Spleen (tissue), 11 donors: ENCODE measurements around the gene RNASET2. TPM values are rescaled to one million over a fixed set of nuclear protein-coding genes. Genes with fewer than 3 reads are reported as not detected.
"Not testable (repeated sequence)": the region's sequence is repeated elsewhere in the genome, so short reads cannot be mapped to it uniquely, and the experiment has no call there.

Source experiments
- DNase-seq: peaks from one replicate; pipeline ENCODE4 v3.0.0-alpha.2; 2020
- H3K27ac ChIP-seq, 8 donors: fragments of 200-600 bp; sonication (generic) in 7 of 8; 1 replicate in 4 of 8; 2 replicates in 4 of 8; pipeline versions ENCODE4 v1.5.0 to v1.8.0; 2016 to 2021; ENCODE audit warnings: inconsistent platforms in 4 of 8, mild to moderate bottlenecking in 4 of 8, moderate library complexity in 1 of 8
- H3K27me3 ChIP-seq, 7 donors: fragments of 200-600 bp; sonication (generic) in 6 of 7; replicated peaks in 1 of 7; 1 replicate in 4 of 7; 2 replicates in 3 of 7; pipeline versions ENCODE4 v1.5.0 to v1.8.0; 2016 to 2021; ENCODE audit warnings: inconsistent platforms in 3 of 7, mild to moderate bottlenecking in 1 of 7
- H3K36me3 ChIP-seq, 6 donors: fragments of 200-600 bp; sonication (generic) in 5 of 6; 1 replicate in 4 of 6; 2 replicates in 2 of 6; pipeline versions ENCODE4 v1.5.0 to v1.8.0; 2016 to 2021; ENCODE audit warnings: inconsistent platforms in 2 of 6
- H3K4me1 ChIP-seq, 6 donors: fragments of 200-600 bp; sonication (generic) in 5 of 6; 1 replicate in 3 of 6; 2 replicates in 3 of 6; pipeline versions ENCODE4 v1.5.0 to v1.8.0; 2016 to 2021; ENCODE audit warnings: inconsistent platforms in 3 of 6
- H3K4me3 ChIP-seq, 8 donors: fragments of 200-600 bp; sonication (generic) in 7 of 8; 1 replicate in 4 of 8; 2 replicates in 4 of 8; pipeline versions ENCODE4 v1.5.0 to v1.8.0; 2016 to 2021; ENCODE audit warnings: inconsistent platforms in 4 of 8, mild to moderate bottlenecking in 4 of 8, moderate library complexity in 2 of 8
- H3K9me3 ChIP-seq, 8 donors: fragments of 200-600 bp; sonication (generic) in 7 of 8; 1 replicate in 4 of 8; 2 replicates in 4 of 8; pipeline versions ENCODE4 v1.5.0 to v1.8.0; 2016 to 2021; ENCODE audit warnings: inconsistent platforms in 4 of 8
- CTCF ChIP-seq, 11 experiments: fragments of 200-600 bp in 7 of 11; fragments of 450-650 bp in 4 of 11; sonication (generic) in 4 of 11; IDR thresholded peaks in 8 of 11; conservative IDR thresholded peaks in 3 of 11; 1 replicate in 7 of 11; 2 replicates in 4 of 11; pipeline versions ENCODE4 v1.4.0 to v1.8.0; 2016 to 2021; ENCODE audit warnings: antibody characterized with exemption in 11 of 11, inconsistent platforms in 4 of 11, mild to moderate bottlenecking in 1 of 11
- POLR2A ChIP-seq, 3 donors: fragments of 450-650 bp; IDR thresholded peaks; one replicate each; pipeline ENCODE4 v1.5.1; 2017; ENCODE audit warnings: antibody characterized with exemption in 3 of 3, mild to moderate bottlenecking in 1 of 3
- POLR2AphosphoS5 ChIP-seq, 3 donors: sonication (generic); formaldehyde crosslinking; IDR thresholded peaks; one replicate each; pipeline ENCODE4 v1.5.1; 2017; ENCODE audit warnings: antibody characterized with exemption in 3 of 3
- WGBS, 5 donors: extraction: QIAGEN DNeasy Blood & Tissue Kit in 3 of 5; methylation state at CpG; one replicate each; pipeline versions ENCODE4 v1.1.5 to v1.1.7; 2013 to 2018; 5-methylcytosine and 5-hydroxymethylcytosine counted together
- intact Hi-C: fragments of 100-400 bp; cut with DNase I; formaldehyde crosslinking; loops from one replicate; pipeline ENCODE4 v1.15.0; 2023; ENCODE audit warnings: low total_unique reads
- polyA plus RNA-seq, 3 donors: library from polyadenylated mRNA; stranded (reverse); fragments of 200-250 nt; gene quantifications; one replicate each; pipeline ENCODE4 v1.2.1, GENCODE V29; 2013
- total RNA-seq, 7 donors: library from RNA; depleted of rRNA in 3 of 7; stranded (reverse); fragments of >200 nt in 3 of 7; fragmentation: NEBNext Ultra II Directional in 4 of 7; extraction: Animal tissue kit (Norgen Biotek cat#: 25700) in 4 of 7; gene quantifications; one replicate each; pipeline versions ENCODE4 v1.1.0 to v1.2.1, GENCODE V29; 2016 to 2021
- donor health status: healthy with polysubstance abuse.
- donor health status: DM: no; HTN: no; CAD: no; lungs with moderate emphysema.
- donor health status: DM: no; HTN: no; CAD: no.
- donor health status: Bipolar disorder and iron deficiency.
- donor health status: healthy.
- donor health status: DM: no; HTN: no; CAD: no.
- donor health status: DM: yes; HTN: yes; CAD: no.

RNASET2 gene
- total and polyA plus RNA-seq, 10 donors = 242 to 676 (median 362) TPM

DNA sequence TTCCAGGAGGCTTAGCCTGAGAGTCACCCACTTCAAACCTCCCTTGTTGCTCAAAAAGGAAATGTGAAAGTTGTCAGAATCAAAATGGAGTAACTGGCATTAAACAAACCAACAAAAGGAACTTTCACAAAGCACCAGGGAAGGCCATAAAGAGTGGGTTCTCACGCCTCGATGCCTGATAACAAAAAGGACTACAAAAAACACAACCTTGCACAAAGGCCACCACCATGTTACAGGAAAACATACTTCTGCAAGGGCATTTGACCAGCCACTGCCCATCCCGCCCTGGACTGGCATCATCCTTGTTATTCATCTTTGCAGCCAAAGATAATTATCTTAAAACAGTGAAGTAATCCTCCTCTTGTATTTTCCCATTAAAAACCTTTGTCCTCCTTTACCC, 34.8 kb downstream of the RNASET2 start:
- Histone ChIP-seq H3K9me3 (peaks cover 0 to 10% (median 6%) of the 10 kb centered on the region in 8 donors), H3K36me3 (peaks cover 0 to 28% (median under 1%) of the 10 kb centered on the region in 6 donors), H3K4me3 (no peak overlapping the region), H3K4me1 (no peaks in the 10 kb centered on the region), H3K27ac (no peak overlapping the region), H3K27me3 (no peaks in the 10 kb centered on the region)
- WGBS, 5 donors = 74 to 84% (median 82%) methylated on average over 3 of the region's 3 CpGs
- intact Hi-C loops = no loop called here
- no peak for TF ChIP-seq POLR2AphosphoS5 (IDR thresholded peaks at IDR 0.05)
- TF ChIP-seq POLR2A (IDR thresholded peaks at IDR 0.05) = no peak
- no peak for TF ChIP-seq CTCF (IDR thresholded peaks at IDR 0.05 in 8 of 11, conservative IDR thresholded peaks at IDR 0.05 in 3 of 11)
- DNase-seq = no peak

- H3K27ac ChIP-seq = no peak overlapping the region
- H3K27me3 ChIP-seq = no peaks in the 10 kb centered on the region
- peaks cover 0 to 12% (median 9%) of the 10 kb centered on the region in 8 donors for H3K9me3 ChIP-seq
- DNase-seq = no peak
- no peaks in the 10 kb centered on the region for H3K4me1 ChIP-seq
- no peak overlapping the region for H3K4me3 ChIP-seq
- TF ChIP-seq CTCF (IDR thresholded peaks at IDR 0.05 in 8 of 11, conservative IDR thresholded peaks at IDR 0.05 in 3 of 11) (no peak), POLR2AphosphoS5 (IDR thresholded peaks at IDR 0.05) (no peak), POLR2A (IDR thresholded peaks at IDR 0.05) (no peak)
- intact Hi-C loops = no loop called here
- WGBS, 5 donors = 94 to 98% (median 98%) methylated on average over 2 of the region's 2 CpGs
- no peaks in the 10 kb centered on the region for H3K36me3 ChIP-seq
Measured at GRCh38 chr6:166916824-166917223, 39.5 kb downstream of the RNASET2 start.

DNA sequence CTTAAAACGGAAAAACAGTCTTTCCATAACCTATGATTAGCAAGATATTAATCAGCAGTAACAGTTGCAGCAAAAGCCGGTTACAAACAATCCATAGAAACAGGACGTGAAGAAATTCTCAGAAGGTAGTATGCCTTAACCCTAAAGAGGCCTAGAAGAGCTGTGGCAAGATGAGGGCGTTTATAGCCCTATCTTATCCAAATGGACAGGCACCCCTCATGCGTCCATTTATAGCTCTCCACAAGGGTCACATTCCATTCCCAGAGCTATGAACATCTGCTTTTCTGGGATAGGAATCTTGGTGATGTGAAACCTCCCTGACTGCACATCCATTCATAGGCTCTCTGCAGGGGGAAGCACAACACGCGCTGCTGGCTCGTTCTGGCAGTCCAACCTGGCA, 40.9 kb downstream of the RNASET2 start:
- intact Hi-C loops, DNase-seq, H3K4me1 ChIP-seq, H3K27ac ChIP-seq, H3K4me3 ChIP-seq, H3K36me3 ChIP-seq, H3K27me3 ChIP-seq: not testable (repeated sequence)
- WGBS, 5 donors = 72 to 84% (median 80%) methylated on average over 8 of the region's 8 CpGs
- peaks cover 0 to 12% (median 9%) of the 10 kb centered on the region in 8 donors for H3K9me3 ChIP-seq

GRCh38 chr6:166914952-166915351, 41.4 kb downstream of the RNASET2 start:
- H3K27me3 ChIP-seq, DNase-seq, H3K4me1 ChIP-seq, H3K36me3 ChIP-seq, H3K4me3 ChIP-seq, H3K27ac ChIP-seq, intact Hi-C loops: not testable (repeated sequence)
- WGBS, 5 donors = 90 to 96% (median 91%) methylated on average over 3 of the region's 3 CpGs
- H3K9me3 ChIP-seq = peaks cover 0 to 12% (median 9%) of the 10 kb centered on the region in 8 donors

- H3K27me3 ChIP-seq = no peaks in the 10 kb centered on the region
- H3K4me3 ChIP-seq = no peak overlapping the region
- H3K4me1 ChIP-seq = peaks cover 5 to 41% (median 24%) of the 10 kb centered on the region in 6 donors
- no peaks in the 10 kb centered on the region for H3K36me3 ChIP-seq
- peaks cover 0 to under 1% (median 0%) of the 10 kb centered on the region in 8 donors for H3K9me3 ChIP-seq
- intact Hi-C loops = no loop called here
- no peak overlapping the region for H3K27ac ChIP-seq
- 84 to 91% (median 86%) methylated on average over 5 of the region's 5 CpGs for WGBS, 5 donors
- no peak for DNase-seq
- TF ChIP-seq CTCF (IDR thresholded peaks at IDR 0.05 in 8 of 11, conservative IDR thresholded peaks at IDR 0.05 in 3 of 11) (no peak), POLR2A (IDR thresholded peaks at IDR 0.05) (no peak), POLR2AphosphoS5 (IDR thresholded peaks at IDR 0.05) (no peak)
Measured at GRCh38 chr6:166911248-166911677, 45.1 kb downstream of the RNASET2 start.
